ENCODE measurements around the gene WFDC8.

WFDC8 gene

DNA sequence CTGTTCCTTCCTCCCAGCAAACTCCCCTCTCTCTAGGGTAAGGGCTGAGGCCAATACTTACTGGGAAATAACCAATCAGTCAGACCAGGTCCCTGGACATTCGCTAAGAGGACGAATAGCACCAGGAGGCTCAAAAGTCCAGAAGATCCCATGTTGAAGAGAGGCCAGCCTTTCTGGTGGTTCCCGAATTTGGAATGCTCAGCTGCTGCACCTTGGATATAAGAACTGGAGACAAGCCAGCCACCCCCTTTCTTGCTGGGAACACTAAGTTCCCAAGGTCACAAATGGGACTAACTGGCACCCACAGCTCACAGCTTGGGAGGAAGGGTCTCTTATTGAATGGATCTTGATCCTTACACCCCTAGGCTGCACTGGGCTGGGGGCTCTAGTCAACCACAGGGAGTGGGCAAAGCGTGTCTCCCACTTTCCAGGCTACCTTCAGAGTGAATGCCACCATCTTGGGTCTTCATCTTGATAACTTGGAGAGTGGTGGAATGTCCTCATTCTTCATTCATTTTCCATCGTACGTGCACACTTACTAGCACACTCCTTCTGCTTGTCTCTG is 31.8 kb downstream of the WFDC8 start, which contains the start of gene EPPIN:
Gene EPPIN (minus strand): TSS at position 196 of the 565 bp plus-strand sequence. CDS start 44 bp downstream, at position 152.
- no peak for DNase-seq

DNA sequence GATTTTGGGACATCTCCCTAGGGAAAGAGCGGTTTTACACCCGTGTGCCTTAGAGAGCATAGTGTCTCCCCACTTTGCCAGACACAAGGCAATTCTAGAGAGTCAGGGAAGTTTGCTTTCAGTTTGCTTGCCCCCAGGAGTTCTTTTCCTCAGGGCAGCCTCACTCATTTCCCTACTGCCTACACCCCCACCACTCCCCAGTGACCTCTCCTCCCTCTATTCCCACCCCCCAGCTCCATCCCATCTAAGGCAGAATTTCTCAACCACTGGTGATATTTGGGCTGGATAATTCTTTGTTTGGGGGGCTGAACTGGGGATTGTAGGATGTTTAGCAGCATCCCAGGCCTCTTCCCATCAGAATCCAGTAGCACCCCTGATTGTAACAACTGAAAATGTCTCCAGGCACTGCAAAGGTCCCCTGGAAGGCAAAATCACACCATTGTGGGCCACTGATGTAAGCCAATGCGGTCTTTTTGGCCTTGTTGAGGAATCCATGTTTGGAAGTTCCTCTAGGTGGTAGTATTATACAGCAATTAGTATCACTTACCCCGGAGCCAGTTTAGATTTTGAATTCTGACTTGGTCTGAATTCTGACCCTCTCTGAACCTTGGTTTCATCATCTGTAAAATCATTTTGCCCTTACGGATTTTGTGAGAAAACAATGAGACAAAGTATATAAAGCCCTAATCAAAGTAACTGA is 33.2 kb downstream of the WFDC8 start:
- DNase-seq, result no peak

DNA sequence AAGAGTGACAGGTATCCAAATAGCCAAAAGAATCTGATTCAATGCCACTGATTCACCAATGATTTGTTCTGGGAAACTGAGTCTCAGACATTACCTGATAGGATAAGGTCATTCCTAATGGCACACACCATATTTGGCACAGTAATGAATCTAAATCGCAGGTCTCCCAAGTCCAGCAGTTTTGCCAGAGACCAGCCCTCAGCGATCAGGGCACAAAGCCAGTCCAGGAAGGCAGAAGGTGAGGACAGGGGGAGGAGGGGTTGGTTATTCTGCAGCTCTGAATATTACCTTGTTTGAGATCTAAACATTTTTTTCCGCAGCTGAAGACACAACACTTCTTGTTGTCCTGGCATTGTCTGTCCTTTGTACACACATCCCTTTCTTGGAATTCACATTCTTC is 33.7 kb downstream of the WFDC8 start:
- no peak for DNase-seq

DNA sequence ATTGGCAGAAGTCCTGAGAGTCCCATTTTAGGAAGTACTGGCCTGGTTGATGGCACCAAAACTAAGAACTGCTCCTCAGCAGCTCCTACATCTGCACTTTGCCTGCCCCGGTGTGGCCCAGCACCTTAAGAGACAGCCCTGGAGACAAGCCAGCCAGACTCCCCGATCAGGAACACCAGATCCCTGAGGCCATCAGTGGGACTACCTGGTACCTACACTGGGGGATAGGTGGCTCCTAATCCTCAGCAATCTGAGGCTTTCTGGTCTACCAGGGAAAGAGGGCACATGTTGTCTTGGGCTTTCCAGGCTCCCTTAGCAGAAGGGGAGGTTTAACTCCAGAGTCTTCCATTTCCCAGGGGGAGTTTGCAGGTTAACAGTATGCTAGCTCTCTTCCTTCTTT is 39.7 kb downstream of the WFDC8 start, which contains the start of gene WFDC6:
Gene WFDC6 (minus strand): TSS at position 101 of the 400 bp plus-strand sequence. CDS start 75 bp downstream, at position 26.
- DNase-seq, result no peak

DNA sequence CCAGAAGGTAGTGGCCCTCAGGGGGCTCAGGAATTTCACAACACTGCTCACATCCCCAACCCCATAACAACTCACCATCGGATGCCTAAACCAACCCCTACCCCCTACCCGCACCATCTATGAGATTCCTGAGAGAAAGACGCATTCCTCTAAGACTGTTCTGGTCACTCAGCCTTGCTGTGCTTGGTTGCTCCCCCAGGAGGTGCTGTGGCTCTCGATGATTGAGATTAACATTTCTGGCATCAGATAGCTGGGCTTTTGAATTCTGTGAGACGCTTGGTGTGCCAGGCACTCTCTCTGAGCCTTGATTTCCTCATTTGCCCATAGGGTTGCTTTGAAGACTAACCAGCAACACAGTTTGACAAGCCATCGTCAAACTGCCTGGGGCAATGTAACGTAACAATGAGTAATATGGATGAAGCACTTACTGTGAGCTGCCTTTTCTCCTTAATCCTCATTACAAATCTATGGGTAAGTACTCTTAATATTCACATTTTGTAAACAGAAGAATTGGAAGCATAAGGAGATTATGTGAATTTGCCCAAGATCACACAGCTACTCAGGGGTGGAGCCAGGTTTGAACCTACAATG is 40.8 kb downstream of the WFDC8 start:
- DNase-seq, result no peak

DNA sequence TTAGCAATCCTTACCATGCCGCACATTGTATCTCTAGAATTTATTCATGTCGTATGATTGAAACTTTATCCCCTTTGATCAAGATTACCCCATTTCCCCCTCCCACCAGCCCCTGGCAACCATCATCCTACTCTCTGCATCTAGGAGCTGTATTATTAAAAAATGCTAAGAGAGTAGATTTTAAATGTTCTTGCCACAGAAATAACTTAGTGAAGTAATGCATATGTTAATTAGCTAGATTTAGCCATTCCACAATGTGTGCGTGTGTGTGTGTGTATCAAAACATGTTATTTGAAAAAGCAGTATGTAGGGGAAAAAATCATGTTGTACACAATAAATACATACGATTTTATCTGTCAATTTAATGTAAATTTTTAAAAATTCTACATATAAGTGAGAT is 51.8 kb downstream of the WFDC8 start:
- no peak for DNase-seq

DNA sequence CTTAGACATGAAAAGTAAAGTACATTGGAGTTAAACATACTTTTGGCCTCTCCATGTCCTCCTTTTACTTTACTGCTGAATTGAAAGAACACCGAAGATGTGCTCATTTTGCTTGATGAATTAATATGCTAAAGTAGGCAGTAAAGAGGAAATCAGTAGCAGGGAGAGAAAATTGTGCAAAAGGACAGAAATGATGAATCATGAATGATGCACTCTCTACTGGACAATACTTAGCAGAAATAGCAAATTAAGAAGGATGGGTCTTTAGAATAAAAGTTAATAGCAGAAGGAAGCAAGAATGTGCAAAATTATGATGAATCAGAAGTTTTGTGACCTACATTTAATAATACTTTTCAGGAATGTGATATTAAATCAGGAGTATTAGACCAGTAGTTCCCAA is 55.3 kb downstream of the WFDC8 start:
- DNase-seq, result no peak

DNA sequence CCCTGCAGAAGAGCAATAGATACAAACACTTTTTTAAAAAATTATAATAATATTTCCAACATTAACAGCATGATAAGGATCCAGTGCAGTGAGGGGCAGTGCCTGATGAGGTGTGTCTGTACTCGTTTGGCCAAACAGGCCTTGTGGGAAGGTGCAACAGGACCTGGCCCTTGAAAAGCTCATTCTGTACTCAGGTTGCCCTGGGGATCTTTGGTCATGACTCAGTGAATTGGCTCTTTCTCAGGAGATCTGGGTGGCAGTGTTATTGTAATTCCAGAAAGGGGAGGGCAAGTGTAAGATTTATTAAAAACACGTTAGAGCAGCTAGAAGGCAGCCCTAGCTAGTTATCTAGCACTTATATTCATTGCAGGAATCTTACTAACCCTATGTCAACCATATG is 60.8 kb downstream of the WFDC8 start:
- DNase-seq, result no peak

DNA sequence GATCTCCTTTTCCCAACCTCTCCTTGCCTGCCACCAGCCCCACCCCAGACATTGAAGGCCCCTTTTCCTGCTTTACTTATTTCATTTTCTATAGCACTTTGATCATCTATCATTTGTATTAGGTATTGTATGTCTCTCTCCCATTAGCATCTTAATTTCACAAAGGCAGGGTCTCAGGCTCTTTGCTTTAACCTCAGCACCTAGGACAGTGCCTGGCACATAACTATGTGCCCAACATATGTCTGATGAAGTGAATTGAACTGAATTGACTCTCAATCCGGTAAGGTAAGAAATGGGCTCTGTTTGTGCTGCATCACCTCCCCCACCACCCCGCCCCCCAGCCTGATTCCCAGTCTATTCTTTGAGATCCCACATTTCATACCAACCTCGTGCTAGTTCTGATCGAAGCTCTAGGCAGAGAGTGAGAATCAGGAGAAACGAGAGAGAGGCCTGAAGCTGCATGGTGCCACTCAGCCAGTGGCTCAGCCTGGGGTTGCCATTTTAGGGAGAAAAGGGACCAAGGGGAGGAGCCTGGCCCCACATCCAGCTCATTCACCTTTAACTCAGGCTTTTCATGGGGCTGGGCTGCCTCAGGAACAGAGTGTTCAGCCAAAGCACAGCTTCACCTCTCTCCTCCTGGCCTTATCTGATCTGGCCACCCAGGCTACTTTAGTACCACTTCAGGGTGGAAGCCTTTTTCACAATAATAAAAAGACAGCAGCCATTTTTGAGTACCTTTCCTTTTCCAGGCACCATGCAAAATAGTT is 63.8 kb downstream of the WFDC8 start, which contains the start of gene SPINT3:
Gene SPINT3 (minus strand): TSS at position 476 of the 767 bp plus-strand sequence. CDS start 14 bp downstream, at position 462.
- no peak for DNase-seq

DNA sequence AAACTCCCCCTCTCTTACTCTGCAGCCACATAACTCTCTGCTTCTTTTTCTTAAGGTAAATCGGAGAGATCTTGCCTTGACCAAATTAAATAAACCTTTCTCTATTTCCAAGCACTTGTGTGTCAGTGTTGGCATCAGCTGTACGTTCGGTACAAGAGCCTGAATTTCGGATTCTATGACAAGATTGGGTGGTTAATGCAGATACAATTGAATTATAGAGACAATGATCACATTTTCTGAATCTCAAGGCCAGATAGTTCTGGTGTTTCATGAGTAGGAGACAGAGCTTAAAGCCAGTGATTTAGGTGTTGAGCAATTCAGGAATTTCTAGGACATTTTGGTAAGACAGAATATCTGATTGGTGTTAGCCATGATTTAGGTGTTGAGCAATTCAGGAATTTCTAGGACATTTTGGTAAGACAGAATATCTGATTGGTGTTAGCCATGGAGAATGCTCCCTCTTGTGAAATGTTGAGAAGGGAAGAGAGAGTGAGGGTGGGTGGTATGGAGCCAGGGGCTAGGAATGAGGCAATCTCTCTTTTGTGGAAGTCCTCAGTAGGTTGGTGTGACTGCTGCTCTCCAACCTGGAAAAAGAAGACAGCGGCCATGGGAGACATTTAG is 68.7 kb downstream of the WFDC8 start:
- DNase-seq, result no peak

DNA sequence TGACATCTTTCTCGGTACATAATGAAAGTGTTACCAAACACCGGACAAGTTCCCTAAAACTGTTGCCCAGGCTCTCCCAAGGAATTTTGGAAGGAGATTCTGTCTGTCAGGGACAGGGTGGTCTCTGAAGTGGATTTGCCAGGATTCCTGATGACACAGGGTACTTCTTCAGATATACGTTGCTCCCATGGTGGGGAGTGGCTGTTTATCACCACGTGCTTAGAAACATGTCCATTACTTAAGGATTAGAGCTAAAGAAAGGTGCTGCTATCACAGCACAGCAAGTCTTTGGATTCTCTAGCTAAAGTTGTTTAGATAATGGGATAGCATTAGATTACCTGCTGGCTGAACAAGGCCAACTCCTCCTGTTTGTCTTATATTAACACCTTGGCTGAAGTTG is 70.0 kb downstream of the WFDC8 start:
- no peak for DNase-seq

DNA sequence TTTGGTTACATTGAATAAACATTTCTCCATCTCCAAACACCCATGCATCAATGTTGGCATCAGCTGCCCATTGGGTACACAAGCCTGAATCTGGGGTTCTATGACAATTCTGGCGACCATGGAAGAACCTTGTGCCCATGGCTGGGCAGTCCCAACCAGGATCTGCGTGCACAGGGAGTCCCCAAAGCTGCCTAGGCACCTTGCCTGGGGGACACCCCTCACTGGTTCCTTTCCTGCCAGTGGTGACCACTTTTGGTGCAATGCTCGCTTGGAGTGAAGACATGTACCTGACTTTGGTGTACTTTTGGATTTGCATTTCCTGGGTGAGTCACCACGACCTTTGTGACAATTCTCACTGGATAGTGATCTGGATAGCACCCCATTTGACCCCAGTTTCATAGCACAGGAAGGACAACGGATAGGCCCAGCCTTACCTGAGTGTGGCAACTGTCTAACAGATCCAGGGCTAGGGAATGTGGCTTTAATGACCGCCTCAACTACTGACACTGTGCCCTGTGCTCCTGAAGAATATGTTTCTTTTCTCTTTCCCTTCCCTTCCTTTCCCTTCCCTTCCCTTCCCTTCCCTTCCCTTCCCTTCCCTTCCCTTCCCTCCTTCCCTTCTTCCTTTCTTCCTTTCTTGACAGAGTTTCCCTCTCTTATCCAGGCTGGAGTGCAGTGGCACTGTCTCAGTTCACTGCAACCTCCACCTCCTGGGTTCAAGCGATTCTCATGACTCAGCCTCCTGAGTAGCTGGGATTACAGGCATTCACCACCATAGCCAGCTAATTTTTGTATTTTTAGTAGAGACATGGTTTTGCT is 70.8 kb downstream of the WFDC8 start:
- DNase-seq, result no peak

DNA sequence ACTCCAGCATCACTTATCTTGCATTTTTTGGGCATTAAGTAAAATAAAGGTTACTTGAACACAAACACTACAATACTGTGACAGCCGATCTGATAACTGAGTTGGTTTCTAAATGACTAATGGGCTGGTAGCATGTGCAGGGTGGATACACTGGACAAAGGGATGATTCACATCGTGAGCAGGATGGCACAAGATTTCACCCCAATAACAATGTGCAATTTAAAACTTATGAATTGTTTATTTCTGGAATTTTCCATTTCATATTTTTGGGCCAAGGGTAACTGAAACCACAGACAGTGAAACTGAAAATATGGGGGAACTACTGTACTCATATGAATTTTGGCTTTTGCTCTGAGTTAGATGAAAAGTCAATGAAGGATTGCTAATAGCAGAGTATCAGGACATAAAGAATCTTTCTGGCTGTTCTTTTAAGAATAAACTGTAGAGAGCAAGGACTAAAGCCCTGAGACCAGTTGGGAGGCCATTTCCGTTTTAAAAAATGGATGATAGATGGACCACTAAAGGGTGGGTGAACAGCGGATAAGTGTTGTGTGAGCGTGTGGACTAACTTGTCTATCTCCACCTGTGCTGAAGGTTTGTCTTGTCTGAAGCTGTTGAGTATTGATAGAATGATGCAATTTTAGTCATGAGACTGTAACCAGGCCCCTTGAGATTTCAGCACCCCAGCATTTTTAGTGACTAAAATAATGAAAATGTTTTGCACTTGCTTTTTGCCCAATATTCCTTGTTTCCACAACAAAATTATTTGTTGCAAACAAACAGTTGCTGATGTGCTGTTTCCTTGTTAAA is 71.9 kb downstream of the WFDC8 start:
- DNase-seq, result no peak

DNA sequence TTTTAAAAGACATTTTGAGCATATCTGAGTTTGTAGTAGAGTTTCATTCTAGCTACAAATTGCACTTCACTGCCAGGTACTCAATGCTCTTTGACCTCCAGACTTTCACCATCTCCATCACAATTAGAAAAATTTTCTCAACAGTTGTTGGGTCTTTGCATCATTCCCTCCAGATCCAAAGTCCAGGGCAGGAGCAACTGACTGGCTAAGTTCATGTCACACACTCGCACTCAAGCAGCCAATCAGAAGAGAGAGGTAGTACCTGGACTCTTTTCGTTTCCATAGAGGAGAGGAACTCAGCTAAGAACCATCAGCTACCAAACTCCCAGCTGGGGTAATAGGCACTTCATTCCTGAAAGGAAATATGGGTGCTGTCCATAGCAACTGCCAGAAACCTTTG is 72.7 kb downstream of the WFDC8 start:
- DNase-seq, result no peak

DNA sequence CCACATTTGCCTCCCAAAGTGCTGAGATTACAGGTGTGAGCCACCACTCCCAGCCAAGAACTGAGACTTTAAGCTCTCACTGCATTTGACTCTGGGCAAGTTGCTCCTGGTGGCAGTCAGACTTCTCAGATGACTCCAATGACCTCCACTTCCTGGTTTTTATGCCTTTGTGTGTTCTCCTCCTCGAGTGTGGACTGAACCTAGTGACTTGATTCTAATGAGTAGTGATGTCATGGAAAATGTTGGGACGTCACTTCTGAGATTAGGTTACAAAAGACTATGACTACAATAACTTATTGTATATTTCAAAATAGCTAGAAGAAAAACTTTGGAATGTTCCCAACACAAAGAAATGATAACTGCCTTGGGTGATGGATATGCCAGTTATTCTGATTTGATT is 75.7 kb downstream of the WFDC8 start:
- no peak for DNase-seq

DNA sequence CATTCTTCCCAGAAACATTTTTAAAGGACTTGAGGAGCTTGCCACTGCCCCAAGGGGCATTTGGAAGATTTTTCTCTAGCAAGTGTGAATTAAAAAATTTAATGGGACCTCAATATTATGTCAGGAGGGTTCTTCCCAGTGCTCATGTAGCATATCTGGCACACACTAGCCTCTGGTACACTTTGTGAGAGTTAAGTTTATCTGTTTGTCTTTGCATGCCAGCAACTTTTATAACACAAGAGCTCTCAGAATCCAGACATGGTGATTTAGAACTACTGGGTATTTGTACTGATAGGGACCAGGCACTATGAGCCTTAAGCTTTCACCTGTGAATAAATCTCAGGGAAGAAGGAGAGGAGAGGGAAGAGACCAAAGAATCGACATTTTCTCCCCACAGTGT is 76.5 kb downstream of the WFDC8 start:
- no peak for DNase-seq

Measured in NCI-H1436 (cell line).